HG03354 (cell line): ENCODE data around the gene GDF9.

Experiments
- ATAC-seq: cut with Tn5 transposase; IDR thresholded peaks from one replicate; pipeline ENCODE4 v1.9.1; 2021; ENCODE audit warnings: mild to moderate bottlenecking; ENCODE audit not compliant: unreplicated experiment, poor library complexity, severe bottlenecking

The GDF9 gene, protein sequence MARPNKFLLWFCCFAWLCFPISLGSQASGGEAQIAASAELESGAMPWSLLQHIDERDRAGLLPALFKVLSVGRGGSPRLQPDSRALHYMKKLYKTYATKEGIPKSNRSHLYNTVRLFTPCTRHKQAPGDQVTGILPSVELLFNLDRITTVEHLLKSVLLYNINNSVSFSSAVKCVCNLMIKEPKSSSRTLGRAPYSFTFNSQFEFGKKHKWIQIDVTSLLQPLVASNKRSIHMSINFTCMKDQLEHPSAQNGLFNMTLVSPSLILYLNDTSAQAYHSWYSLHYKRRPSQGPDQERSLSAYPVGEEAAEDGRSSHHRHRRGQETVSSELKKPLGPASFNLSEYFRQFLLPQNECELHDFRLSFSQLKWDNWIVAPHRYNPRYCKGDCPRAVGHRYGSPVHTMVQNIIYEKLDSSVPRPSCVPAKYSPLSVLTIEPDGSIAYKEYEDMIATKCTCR

GRCh38 chr5:132866342-132867045, at the start of gene GDF9, which contains the start of gene UQCRQ:
Gene GDF9, minus strand, starts transcription at chr5:132866469. Its CDS starts 1,936 bp downstream, at chr5:132864533.
Gene UQCRQ, plus strand, starts transcription at chr5:132866642. Its CDS starts 240 bp downstream, at chr5:132866882.
- ATAC-seq: peak; percentile 99

DNA sequence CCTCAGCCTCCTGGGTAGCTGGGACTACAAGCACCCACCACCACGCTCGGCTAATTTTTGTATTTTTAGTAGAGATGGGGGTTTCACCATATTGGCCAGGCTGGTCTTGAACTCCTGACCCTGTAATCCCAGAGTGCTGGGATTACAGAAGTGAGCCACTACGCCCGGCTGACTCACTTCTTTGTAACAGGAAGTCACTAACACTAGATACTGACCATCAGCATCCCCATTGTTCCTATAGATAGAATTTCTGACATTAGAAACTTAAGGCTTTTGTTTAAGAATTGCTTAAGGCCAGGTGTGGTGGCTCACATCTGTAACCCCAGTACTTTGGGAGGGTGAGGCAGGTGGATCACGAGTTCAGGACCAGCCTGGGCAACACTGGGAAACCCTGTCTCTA, 49.4 kb upstream of the GDF9 start:
- no peak for ATAC-seq

- ATAC-seq: no peak
Observed at GRCh38 chr5:132909702-132910101, 43.4 kb upstream of the GDF9 start.

DNA sequence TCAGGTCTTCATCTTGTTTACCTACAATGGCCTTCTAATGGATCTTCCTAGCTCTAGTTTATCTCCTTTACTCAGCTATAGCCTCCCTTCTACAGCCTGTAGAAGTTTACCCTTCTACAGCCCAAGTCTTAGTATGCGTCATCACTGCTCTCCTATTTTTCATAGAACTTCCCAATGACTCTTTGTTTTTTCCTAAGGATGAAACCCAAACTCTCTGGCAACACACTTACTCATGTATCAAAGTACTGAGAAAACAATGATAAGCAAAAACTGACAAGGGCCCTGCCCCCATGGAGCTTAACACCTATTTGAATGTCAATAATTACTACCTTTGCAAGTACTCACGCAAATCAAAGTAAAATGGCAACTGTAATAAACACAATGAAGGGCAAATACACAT, 40.9 kb upstream of the GDF9 start:
- no peak for ATAC-seq

- no peak for ATAC-seq
Observed at GRCh38 chr5:132905938-132906337, 39.7 kb upstream of the GDF9 start.

DNA sequence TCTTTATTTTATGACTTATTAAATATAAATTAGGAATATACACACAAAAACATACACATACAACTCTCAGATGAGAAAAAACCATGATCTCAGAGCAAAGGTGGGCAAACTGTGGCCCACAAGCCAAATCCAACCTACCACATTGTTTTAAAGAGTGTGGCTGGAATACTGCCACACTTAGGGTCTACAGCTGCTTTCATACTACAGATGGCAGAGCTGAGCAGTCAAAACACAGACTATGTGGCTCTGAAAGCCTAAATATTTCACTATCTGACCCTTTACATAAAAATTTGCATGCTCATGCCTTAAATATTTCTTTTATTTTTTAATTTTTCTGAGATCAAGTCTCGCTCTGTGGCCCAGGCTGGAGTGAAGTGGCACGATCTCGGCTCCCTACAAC, 35.5 kb upstream of the GDF9 start:
- no peak for ATAC-seq

DNA sequence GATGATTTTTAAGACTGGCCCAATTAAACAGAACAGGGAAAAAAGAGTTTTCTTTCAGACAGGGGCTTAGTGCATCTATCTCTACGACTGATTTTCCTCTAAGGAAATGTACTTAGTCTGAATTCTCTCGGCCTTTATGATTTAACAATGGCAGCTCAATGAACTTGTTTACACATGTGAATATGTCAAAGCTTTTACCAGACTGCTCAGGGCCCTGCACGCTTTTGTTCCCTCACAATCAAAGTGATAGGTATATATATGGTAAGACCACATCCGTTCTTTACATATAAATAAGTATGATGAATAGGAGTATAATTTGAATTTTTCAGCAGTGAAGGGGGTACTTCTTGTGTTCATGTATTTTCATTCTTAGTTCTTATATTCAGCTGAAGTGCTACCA, 34.8 kb upstream of the GDF9 start:
- ATAC-seq: no peak

DNA sequence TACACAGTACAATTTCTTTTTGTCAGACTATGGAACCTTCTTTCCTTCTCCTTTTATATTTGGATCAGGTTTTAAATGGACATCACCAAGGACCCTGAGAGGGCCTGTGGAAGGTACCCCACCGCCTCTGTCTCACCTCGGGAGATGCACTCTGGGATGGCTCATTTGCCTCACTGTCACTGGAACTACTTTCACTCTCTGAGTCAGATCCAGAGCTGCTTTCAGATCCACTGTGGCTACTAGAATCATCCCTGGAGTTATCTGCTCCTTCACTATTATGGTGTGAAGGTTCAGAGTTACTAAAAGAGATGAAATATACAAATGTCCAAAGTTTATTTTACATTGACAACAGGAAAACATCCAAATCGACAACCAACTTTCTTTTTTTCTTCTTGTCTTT, 31.8 kb upstream of the GDF9 start:
- no peak for ATAC-seq

DNA sequence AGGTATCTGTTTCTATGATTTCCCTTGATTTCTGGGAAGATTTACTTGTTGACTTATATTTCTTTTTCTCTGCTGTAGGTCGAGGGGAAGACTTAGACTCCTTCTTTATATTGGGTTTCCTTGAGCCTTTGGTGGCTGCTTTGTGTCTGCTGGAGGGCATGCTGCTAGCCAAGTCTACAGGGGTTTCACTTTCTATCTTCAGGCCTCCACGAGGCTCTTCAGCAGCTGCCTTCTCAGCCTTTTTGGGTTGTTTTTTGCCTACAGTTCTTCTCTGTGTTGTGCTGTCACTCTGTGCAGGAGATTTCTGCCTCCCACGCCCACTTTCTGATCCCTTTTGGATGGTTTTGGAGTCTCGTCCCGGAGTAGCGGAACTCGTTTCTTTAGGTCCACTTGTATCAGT, 30.4 kb upstream of the GDF9 start:
- no peak for ATAC-seq

- no peak for ATAC-seq
Observed at GRCh38 chr5:132895719-132896305, 29.5 kb upstream of the GDF9 start.

- no peak for ATAC-seq
Observed at GRCh38 chr5:132890817-132891216, 24.5 kb upstream of the GDF9 start.

- ATAC-seq: no peak
Observed at GRCh38 chr5:132889501-132889900, 23.2 kb upstream of the GDF9 start.

GRCh38 chr5:132887283-132887682, 21.0 kb upstream of the GDF9 start:
- ATAC-seq: no peak

DNA sequence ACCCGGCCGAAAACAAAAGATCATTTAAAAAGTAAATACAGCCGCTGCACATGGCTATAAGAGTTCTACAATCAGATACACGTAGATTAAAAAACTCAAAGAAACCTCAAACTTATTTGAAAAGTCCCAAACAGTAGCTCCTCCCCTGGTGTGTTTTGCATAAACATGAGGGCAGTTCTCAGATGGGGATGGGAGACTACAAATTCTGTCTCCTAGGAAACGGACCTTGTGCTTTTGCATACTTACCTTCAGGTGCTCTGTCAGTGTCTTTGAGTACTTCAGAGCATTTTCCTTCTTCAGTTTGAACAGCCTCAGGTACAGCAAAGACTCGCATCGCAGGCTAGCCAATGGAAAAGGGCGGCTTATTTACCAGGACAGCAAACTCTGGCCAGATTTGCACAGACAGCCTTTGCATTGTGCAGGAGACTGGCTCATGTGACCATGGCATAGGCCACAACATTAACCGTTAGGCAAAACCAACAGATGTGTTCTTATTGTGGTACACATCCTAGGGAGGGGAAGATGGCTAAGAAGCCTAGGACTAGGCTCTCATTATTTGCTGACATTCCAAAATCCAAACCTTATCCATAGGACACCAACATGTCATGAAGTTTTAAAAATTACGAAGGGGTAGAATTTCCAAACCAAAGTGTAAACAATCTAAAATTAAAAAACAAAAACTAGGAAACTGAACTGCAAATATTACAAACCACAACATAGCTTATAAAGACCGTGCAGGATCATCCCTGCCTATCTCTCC, 20.0 kb upstream of the GDF9 start:
- no peak for ATAC-seq

DNA sequence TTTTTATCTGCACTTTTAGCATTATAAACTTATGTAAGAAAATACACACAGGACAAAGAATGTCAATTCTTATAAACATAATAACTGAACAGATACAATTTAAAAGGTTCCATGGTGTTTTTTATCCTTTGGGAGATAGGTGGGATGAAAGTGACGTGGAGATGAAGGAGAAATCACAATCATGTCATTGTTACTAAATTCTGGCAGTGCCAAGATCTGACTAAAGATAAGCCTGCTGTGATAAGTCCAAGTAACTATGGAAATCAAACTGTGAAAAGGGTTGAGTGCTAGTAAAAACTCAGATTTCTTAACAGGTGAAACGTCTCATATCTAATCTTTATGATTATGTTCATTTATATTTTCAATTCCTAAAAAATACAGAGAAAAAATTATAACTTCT, 18.3 kb upstream of the GDF9 start:
- ATAC-seq: no peak

DNA sequence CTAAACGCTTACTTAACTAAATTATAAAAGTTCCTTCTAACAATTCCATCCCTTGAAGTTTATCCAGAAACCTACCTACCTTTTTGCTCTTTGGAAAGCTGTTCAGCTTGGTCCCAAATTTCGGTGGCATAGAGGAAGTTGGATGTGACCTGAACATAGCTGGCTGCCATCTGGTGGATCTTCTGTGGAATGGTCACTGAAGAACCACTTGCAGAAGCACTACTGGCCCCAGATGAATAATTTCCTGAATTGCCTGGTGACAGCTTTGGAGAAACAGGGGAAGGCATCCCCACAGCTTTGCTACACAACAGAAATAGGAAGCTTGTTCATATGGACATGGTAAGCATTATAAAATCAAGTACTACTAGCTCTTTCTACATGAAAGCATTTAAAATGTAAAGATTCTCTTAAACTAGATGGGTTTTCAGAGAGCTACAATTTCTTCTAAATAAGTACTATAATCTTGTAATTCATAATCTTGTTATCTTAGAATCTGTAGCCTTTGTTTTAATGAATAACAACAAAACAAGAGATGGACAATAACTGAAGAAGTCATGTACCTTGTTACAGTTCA, 17.1 kb upstream of the GDF9 start:
- peak; percentile 75 for ATAC-seq

DNA sequence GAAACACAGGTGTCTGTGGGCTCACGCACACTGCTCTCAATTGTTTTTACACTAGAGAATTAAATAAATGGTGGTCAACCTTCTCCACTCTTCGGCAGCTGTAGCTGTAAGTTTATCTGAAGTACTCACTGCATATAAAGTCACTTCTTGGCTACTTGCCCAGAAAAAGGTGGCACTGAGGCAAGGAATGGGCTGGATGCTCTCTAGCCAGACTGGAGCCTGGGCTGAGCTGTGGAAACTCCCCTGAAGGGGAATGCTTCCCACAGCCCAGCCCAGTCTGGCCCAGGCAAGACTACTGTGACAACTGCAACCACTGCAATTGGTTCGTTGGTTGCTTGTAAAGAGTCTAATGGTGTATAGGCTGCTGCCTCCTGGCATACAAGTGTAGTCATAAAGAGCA, 11.7 kb upstream of the GDF9 start:
- ATAC-seq: no peak

DNA sequence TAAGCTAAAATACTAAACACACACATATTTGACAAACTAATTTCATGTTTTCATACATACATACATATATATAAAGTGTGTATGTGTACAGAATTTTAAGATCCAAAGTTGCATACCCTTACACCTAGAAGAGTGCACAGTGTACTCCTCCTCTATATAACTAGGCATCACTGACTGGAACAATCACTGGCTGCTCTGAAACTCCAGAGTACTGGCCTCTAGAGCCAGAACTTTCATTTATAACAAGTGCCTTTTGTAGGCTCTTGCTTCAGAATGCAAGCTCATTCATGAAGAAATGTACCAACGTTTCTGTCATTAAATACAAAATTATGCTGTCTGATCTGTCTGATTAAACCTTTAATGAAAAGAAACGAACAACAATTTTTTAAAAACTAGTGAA, 11.2 kb upstream of the GDF9 start:
- ATAC-seq: no peak

GRCh38 chr5:132876020-132876759, 9.9 kb upstream of the GDF9 start:
- no peak for ATAC-seq
